Hematopoietic multipotent progenitor cell treated with erythropoietin and hydrocortisone succinate and interleukin-3 and kit ligand, for 4 days (in vitro differentiated cells): ENCODE data around the gene HOMEZ.
"Not testable (repeated sequence)": the region's sequence is repeated elsewhere in the genome, so short reads cannot be mapped to it uniquely, and the experiment has no call there.

ENCODE experiments used
- DNase-seq: peaks from one replicate; pipeline ENCODE4 v3.0.0-alpha.2; 2015

Gene HOMEZ, protein sequence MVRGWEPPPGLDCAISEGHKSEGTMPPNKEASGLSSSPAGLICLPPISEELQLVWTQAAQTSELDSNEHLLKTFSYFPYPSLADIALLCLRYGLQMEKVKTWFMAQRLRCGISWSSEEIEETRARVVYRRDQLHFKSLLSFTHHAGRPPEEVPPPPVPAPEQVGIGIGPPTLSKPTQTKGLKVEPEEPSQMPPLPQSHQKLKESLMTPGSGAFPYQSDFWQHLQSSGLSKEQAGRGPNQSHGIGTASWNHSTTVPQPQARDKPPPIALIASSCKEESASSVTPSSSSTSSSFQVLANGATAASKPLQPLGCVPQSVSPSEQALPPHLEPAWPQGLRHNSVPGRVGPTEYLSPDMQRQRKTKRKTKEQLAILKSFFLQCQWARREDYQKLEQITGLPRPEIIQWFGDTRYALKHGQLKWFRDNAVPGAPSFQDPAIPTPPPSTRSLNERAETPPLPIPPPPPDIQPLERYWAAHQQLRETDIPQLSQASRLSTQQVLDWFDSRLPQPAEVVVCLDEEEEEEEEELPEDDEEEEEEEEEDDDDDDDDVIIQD

DNA sequence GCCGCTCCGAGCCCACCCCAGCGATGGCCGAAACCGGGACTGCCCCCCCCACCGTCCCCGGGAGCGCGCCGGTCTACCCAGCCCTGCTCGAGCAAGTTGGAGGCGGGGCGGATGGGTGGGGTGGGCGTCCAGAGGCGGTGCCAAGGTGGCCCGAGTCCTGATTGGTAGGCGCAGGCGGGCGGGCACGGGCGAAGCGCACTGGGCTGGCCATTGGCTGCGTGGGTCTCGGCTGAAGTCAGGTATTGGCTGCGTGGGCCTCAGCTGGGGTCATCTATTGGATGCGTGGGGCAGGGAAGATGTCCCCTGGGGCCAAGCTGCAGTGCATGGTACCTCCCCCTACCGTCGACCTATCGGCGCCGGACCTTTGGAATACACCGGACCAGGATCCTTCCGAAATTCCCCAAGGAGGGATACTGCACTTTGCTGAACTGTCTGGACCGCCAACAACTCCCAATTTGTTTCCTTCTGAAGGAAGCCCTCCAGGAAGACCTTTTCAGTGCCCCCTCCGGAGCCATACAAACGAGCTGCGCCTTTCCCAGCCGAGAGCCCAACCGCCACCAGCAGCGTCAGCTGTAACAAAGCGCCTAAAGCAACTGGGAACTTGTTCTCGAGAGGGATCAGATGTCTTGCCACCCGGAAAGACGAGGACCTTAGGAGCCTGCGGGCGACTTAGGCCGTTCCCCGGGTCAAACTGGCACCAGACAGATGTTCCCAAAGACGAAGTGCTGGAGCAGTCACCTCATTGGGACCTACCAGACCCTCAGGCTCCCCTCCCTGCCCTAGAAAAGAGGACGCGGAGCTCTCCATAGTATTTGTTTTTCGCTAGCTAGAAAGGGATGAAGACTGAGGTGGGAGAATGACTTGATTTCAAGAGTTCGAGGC, at the start of gene HOMEZ:
Gene HOMEZ (minus strand): TSS at position 113 of the 882 bp plus-strand sequence. CDS start 180 bp downstream, outside the sequence.
- DNase-seq = peak; percentile 99

DNA sequence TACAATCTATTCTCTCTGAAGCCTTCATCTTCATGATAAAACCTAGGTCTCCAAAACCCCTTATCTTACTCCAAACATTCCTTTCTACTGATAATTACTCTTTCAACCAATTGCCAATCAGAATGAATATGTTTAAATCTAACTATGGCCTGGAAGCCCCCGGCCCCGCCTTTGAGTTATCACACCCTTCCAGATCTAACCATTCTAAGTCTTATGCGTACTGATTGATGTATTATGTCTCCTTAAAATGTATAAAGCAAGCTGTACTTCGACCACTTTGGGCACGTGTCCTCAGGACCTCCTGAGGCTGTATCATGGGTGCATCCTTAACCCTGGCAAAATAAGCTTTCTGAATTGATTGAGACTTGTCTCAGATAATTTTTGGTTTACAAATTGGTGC, 49.7 kb upstream of the HOMEZ start:
- DNase-seq = peak; percentile 62

DNA sequence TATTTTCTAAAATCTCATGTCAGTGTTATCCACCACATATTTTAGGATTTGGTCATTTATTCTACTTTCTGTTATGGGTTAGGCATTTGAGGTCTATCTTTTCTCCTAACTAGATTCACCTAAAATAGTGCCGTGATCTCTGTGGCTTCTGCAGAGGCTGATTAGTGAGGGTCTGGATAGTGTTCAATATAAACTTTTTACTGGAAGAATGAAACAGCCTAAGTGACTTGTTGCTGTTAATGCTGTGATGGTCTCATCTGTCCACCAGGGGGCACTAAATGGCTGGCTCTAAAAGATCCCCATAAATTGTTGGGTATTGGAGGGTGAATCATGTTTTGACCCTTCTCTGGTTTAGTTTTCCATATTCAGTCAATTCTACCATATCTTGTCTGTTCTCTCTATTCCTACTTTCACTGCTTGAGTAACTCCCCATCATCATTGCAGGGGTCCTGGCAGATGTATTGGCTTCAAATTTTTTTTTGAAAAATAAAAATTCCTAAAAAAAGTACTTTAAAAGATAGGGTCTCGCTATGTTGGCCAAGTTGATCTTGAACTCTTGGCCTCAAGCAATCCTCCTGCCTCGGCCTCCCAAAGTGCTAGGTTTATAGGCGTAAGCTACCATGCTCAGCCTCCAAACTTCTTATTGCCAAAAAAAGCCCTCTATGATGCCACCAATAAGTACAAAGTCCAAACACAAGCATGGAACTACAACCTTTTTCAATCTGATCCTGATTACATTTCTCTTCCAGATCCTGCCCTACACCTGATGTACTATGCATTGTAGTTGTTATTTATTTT, 42.2 kb upstream of the HOMEZ start:
- DNase-seq = peak; percentile 92

DNA sequence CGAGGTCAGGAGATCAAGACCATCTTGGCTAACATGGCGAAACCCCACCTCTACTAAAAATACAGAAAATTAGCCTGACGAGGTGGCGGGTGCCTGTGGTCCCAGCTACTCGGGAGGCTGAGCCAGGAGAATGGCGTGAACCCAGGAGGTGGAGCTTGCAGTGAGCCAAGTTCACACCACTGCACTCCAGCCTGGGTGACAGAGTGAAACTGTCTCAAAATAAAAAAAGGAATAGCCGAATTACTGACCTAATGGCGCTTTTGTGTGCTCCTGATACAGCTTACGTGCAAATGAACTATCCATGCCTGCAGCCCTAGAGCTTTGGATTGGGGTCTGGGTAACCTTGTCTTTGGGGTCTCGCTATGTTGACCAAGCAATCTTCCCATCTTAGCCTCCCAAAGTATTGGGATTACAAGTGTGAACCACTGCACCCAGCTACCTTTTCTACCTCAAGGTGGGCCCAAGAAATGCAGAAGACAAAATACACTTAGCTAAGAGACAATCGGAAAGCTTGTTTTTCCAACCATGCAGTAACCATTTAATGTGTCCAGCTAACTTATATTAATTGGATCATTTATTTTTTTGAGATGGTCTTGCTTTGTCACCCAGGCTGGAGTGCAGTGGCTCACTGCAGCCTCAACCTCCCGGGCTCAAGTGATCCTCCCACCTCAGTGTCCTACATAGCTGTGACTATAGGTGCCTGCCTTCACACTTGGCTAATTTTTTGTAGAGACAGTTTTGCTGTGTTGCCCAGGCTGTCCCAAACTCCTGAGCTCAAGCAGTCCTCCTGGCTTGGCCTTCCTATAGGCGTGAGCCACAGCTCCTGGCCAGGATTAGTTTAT, 40.8 kb upstream of the HOMEZ start:
- DNase-seq = no peak

DNA sequence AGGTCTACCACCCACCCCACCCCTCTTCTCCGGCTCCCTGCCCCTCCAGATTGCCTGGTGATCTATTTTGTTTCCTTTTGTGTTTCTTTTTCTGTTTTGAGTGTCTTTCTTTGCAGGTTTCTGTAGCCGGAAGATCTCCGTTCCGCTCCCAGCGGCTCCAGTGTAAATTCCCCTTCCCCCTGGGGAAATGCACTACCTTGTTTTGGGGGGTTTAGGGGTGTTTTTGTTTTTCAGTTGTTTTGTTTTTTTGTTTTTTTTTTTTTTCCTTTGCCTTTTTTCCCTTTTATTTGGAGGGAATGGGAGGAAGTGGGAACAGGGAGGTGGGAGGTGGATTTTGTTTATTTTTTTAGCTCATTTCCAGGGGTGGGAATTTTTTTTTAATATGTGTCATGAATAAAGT, 39.8 kb upstream of the HOMEZ start:
- DNase-seq = not testable (repeated sequence)

DNA sequence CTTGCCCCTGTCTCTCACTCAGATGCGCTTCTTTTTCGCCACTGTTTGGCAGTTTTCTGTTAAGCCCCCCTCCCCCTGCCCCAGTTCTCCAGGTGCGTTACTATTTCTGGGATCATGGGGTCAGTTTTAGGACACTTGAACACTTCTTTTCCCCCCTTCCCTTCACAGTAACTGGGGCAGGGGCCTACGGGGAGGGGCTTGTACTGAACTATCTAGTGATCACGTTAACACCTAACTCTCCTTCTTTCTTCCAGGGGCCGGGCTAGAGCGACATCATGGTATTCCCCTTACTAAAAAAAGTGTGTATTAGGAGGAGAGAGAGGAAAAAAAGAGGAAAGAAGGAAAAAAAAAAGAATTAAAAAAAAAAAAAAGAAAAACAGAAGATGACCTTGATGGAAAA, 39.1 kb upstream of the HOMEZ start:
- no peak for DNase-seq

DNA sequence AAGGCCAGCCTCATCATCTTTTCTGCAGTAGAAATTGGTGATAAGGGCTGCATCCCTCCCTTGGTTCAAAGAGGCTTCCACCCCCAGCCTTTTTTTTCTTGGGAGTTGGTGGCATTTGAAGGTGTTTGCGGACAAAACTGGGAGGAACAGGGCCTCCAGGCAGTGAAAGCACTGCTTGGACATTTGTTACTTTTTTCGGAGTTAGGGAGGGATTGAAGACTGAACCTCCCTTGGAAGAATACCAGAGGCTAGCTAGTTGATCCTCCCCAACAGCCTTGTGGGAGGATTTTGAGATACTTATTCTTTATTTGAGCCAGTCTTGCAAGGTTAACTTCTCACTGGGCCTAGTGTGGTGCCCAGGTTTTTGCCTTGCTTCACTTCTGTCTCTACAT, 38.5 kb upstream of the HOMEZ start:
- no peak for DNase-seq

DNA sequence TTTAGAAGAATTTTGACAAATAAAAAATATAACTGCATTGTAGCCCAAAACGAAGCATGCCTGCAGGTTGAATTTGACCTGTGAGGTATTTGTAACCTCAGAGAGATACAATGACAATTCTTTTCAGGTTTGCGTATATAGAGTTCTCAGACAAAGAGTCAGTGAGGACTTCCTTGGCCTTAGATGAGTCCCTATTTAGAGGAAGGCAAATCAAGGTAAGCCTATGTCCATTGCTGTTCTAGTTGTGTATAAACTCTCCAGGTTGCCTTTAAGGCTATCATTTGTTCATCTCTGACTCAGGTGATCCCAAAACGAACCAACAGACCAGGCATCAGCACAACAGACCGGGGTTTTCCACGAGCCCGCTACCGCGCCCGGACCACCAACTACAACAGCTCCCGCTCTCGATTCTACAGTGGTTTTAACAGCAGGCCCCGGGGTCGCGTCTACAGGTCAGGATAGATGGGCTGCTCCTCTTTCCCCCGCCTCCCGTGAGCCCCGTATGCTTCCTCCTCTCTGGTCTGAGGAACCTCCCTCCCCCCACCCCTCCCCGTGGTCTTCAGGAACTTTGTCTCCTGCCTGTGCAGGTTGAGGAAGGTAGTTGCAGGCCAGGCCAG, 38.0 kb upstream of the HOMEZ start:
- no peak for DNase-seq

DNA sequence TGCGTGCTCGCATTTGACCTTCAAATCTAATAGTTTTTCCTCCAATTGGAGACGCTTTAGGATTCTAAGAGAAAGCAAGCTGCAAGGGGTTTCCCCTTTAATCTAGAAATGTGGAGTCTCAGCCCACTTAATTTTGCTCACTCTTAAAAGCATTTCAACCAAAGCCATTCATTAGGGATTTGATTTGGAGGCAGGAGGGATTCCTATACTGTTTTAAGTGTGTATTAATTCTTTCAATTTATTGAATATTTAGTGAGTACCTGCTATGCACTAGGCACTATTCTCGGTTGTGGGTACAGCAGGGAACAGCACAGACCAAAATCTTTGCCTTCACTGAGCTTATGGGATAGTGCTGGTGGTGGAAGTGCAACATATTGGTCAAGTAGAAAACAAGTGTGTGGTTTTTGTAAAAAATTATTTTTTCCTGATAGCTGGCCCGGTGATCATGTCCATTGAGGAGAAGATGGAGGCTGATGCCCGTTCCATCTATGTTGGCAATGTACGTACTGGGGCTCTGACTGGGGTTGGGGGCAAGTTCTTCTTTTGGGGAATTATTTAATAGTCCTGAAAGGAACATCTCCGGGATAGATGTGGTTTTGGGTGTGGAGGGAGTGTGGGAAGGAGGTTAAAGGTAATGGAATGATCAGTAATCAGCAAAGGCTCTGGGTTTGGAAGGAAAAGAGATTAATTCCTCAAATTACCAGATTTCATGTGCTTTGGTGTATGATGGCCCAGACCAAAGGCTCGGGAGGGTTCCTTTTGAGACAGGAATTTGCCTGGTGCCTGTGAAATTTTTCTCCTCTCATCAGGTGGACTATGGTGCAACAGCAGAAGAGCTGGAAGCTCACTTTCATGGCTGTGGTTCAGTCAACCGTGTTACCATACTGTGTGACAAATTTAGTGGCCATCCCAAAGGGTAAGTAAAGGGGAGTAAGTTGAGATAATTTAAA, 36.9 kb upstream of the HOMEZ start:
- DNase-seq = no peak

DNA sequence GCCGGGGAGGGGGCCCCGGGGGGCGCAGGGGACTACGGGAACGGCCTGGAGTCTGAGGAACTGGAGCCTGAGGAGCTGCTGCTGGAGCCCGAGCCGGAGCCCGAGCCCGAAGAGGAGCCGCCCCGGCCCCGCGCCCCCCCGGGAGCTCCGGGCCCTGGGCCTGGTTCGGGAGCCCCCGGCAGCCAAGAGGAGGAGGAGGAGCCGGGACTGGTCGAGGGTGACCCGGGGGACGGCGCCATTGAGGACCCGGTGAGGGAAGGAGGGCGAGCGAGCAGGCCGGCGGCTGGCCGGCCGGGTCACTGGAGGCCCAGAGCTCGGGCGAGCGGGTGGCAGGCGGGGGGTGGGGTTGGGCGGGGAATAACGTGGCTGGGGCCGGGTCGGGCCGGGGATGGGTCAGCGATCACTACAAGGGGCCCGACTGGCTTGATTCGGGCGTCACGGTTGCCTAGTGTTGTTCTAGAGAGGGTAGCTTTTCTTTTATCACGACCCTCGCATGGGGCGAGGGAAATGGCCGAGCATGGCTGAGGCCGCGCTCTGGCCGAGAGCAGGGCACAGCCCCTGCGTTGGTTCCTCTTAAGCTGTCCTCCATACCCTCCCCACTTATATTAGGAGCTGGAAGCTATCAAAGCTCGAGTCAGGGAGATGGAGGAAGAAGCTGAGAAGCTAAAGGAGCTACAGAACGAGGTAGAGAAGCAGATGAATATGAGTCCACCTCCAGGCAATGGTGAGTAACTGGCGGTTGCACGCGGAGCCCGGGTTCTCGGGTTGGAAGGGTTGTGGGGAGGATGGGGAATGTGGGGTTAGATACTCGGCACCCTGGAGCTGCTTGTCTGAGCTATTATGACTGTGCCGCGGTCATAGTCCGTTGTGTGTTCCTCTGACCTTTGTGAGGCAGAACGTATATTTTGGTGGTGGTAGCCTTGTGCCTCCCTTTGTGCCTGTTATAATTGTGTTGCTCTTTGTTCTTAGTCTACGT, 35.9 kb upstream of the HOMEZ start:
- DNase-seq = peak; percentile 65

DNA sequence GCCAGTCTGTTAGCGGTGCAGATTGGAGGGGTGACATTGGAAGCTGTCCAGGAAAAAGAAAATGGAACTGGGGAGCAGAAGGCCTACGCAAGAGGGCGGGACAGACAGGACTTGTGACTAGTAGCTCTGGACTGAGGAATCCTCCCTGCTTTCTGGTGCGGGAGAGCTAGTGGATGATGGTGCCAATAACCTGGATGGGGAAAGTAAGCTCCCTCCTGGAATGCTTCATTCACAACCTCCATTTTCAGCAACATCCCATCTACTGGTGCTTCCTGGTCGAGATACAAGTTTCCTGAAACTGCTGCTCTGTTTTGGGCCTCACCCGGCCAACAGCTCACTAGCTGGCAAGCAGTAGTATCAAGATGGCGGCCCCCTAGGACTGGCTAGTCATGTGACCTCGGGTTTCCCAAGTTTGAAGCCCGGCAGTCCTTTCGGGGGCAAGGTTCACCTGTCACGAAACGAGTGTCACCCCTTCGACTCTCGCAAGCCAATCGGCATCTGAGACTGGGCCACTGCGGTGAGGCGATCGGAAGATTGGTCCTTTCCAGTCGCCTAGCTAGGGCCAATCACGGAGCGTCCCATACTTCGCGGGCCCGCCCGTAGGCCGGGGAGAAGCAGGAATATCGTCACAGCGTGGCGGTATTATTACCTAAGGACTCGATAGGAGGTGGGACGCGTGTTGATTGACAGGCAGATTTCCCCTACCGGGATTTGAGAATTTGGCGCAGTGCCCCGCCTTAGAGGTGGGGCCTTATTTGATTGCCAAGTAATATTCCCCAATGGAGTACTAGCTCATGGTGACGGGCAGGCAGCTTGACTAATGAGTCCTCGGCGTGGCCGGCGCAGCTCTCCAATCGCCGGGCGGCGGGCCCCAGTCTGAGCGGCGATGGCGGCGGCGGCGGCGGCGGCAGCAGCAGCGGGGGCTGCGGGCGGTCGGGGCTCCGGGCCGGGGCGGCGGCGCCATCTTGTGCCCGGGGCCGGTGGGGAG, 34.9 kb upstream of the HOMEZ start, which contains the start of gene PABPN1:
Gene PABPN1 (plus strand): TSS at position 874 of the 988 bp plus-strand sequence. CDS start 13 bp downstream, at position 887.
- DNase-seq = peak; percentile 100

DNA sequence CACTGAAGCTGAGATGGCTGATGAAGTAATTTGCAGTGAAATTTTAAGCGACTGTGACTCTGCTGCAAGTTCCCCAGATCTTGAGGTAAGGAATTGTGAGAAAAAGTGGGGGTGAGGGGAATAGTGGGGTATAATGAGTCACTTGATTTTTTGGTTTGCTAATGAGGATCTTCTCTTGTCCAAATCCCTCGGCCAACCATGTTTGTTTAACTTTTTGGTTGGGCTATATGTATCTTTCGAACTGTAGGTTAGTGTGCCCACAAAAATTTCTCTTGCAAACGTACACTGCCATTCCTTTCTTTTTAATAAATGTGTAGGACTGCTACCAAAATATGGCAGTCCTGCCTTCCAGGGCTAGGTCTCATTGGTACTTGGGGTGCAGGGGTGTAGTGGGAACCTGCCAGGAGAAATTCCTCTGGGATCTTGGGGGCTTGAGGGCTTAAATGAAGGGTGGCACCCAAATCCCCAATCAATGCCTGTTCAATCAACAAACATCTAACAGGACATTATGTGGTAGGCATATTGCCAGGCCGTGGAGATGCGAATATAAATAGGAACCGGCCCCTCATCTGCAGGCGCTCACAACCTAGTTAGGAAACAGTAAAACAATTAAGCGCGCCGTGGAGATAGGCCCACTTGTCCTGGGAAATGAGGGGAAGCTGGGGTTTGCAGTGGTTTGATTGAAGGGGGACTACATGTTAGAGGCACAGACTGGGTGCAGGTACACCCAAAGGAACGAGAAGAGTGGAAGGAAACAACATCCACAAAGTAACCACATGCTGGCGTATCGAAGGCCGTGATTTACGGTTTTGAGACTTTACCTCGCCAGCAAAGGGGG, 34.0 kb upstream of the HOMEZ start:
- DNase-seq = no peak

DNA sequence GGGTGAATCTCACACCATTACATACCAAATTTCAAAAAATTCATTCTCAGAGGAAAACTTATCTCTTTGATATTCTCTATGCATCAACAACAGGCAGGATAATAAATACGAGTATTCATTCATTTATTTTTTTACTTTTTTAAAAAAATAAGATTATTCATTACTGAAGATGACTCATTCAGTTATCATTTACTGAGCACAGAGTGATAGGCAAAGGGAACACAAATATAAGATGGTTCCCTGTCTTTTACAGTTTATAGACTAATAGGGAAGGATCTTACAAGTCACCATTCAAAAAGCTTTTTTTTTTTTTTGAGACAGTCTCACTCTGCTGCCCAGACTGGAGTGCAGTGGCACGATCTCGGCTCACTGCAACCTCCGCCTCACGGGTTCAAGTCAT, 30.4 kb upstream of the HOMEZ start:
- DNase-seq = no peak

DNA sequence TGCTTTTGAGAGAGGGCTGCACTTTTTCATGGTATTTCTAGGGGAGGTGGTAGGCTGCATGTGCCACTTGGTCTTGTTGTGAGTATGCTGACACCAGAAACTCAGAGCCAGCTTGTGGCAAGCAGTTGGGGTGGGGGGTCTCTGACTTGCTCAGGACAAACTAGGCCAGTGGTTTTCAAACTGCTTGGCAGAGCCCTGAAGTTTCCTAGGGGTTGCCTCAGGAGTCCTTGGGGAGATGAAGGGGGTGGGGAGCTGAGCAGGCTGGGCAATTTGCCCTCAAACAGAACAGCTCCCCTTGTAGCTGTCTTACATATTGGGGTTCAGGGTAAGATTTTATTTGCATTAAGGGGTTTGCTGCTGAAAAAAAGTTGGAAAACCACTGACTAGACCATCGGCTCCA, 24.6 kb upstream of the HOMEZ start:
- no peak for DNase-seq

DNA sequence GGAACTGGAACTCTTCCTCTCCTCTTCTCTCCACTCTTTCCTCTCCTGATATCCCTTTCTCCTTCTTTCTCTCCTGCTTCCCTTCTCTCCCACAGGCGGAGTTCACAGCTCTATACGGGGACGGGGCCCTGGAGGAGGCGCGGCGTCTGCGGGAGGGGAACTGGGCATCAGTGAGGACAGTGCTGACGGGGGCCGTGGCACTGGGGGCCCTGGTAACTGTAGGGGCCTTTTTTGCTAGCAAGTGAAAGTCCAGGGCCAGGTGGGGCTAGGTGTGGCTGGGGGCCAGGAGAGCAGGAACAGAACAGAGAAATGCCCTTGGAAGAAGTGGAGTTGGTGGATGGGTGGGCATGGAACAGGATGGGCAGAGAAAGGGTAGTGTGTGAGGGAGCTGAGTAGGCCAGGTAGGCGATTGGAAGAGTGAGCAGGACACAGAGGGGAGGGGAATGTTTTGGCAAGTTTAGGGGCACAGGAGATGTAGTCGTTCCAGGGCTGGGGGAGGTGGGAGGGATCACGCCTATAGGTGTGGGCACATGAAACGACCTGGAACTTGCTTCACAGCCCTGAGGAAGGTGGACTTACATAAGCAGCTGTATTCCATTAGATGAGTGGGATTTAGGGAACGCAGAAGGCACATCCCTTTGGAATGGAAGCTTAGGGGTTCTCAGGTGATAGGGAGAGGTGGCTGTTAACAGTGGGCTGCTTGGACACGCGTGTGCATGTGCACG, 23.0 kb upstream of the HOMEZ start:
- DNase-seq = no peak
